Loucy (cell line): ENCODE data around the gene SIGLEC12.

Experiments used
- EZH2phosphoT487 ChIP-seq: fragments of 200-600 bp; IDR thresholded peaks from 2 replicates; pipeline ENCODE4 v1.6.1; 2018; ENCODE audit warnings: antibody characterized with exemption, mild to moderate bottlenecking, moderate library complexity, borderline replicate concordance
- TF ChIP-seq, protein P1 (sequence below): fragments of 200-600 bp; sonication (generic); conservative IDR thresholded peaks from 2 replicates; pipeline ENCODE4 v1.5.1; 2014; ENCODE audit warnings: mild to moderate bottlenecking, antibody characterized with exemption, low read length

DNA sequence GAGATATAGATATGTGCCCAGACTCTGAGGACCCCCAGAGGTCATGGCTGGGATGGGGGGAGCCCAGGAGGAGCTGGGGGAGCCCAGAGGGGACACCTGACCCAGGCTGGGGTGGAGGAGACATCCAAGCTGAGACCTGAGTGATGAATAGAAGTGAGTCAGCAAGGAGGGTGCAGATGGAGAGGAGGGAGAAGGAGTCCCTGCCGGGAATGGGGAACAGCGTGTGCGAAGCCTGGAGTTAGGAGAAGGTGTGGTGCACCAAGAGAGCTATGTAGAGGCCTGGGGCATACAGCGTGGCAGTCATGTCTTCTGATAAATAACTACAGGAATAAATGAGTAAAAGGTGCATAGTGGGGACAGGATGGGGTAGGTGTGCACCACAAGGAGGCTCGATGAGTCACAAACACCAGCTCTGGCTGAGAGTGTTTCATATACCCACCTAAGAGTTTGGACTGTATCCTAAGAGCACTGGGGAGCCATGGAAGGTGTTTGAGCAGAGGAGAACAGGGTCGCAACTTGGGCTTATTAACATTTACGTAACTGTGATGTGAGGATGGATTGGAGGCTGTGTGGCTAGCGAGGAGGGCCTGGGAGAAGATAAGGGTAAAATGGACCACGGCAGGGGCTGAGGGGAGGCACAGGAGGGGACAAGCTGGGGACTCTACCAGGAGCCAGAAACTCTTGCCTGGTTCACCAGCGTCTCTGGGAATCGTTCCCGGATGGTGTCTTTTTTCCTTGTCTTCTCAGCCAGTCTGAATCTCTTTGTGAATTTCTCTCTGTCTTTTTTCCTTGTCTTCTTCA is 21.9 kb downstream of the SIGLEC12 start:
- TF ChIP-seq, protein P1, sequence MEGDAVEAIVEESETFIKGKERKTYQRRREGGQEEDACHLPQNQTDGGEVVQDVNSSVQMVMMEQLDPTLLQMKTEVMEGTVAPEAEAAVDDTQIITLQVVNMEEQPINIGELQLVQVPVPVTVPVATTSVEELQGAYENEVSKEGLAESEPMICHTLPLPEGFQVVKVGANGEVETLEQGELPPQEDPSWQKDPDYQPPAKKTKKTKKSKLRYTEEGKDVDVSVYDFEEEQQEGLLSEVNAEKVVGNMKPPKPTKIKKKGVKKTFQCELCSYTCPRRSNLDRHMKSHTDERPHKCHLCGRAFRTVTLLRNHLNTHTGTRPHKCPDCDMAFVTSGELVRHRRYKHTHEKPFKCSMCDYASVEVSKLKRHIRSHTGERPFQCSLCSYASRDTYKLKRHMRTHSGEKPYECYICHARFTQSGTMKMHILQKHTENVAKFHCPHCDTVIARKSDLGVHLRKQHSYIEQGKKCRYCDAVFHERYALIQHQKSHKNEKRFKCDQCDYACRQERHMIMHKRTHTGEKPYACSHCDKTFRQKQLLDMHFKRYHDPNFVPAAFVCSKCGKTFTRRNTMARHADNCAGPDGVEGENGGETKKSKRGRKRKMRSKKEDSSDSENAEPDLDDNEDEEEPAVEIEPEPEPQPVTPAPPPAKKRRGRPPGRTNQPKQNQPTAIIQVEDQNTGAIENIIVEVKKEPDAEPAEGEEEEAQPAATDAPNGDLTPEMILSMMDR, result no peak
- TF ChIP-seq EZH2phosphoT487, result no peak
